HG03159 (cell line): ENCODE data around the gene TMEM273.

Experiments used
- ATAC-seq: cut with Tn5 transposase; IDR thresholded peaks from one replicate; pipeline ENCODE4 v1.9.1; 2021; ENCODE audit warnings: mild to moderate bottlenecking, moderate library complexity; ENCODE audit not compliant: unreplicated experiment

Gene TMEM273

DNA sequence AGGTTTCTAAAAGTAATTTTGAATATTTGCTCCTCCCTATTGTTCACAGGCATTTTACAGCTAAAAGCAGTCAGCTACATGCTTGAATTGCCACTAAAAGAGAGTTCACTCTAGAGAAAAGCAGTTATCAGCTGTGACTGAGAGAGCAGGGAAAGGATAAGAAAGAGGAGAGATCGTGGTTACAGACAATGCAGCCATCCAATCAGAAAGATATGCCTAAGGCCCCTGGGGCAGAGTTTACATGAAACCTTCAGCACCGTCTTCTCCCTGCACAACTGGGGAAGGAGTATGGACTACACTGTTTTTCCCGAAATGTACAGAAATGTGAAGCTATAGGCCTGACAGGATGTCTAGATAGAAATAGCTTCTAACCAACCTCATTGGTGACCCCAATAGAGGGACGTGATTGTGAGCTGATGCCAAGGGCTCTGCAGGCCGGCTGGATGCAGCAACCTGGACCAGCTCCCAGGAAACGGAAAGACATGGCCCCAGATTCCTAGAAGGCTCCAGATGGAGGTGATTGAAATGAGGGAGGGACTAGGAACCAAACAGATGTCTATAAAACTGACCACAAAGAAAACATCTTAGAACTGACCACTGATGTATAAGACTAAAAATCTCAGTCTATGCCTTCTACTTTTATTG lies 69.6 kb downstream of the TMEM273 start:
- no peak for ATAC-seq

DNA sequence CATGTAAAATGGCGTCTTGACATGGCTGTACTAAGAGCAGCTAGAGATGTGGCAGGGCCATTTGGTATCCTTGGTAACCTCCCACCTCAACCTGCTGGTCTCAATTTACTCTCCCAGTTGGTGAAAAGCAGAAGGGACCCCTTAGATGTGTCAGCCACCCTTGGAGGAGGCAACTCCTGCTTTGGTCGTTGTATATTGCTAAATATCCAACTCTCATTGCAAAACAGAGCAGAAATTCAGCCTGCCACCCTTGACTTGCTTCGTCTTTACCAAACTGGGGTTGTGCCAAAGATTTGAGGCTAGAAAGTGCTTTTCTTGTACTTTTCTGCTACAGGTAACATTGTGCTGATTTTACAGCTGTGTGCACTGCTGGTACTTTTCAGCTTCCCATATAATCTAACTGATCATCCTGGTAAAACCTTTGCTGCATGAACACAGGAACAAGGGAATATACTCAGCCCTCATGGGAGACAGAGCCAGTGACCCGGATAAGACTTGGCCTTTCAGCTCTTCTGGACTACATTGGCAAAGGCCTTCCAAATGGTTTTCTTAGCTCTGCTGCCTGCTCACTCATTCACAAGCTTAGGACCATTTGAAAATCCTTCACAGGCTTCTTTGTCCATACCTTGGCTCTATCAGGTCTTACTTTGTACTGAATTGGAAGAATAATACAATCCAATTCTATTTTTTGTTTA lies 70.7 kb downstream of the TMEM273 start:
- no peak for ATAC-seq

DNA sequence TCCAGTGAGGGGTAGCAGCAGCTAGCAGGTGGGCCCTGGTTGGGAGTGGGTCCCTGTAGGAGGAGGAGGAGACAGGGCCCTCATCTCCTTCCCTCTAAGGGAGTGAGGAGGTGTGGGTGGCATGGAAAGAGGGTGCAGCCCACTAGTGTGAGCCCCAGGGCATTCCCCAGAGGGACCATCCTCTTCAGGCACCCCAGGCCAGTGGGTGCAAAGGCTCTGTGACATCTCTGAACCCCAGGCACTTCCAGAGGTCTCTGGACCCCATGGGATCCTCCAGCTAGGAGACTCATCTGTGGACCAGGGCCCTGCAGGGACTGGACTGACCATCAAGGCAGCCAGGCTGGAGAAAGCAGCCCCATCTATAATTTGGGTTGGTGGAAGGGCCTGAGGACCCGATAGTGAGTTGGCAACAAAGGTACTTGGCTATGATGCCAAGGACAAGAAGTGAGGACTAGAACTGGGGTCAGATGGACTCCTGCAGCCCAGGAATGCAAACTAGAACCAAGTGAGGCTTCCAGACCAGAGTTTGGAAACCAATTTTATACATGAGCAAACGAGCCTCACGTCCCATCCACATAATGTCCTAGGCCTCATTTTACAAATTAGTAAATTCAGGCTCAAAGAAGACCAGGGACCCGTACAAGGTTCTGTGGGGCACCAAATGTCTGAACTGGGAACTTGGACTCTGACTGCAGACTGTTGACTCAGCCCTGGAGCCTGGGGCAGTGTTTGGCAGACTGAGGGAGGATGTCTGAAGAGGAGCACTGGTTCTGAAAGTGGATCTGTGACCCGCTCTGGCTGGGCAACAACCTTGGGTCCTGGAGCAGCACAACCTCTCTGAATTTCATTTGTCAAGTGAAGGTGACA lies 71.4 kb downstream of the TMEM273 start:
- ATAC-seq: no peak

DNA sequence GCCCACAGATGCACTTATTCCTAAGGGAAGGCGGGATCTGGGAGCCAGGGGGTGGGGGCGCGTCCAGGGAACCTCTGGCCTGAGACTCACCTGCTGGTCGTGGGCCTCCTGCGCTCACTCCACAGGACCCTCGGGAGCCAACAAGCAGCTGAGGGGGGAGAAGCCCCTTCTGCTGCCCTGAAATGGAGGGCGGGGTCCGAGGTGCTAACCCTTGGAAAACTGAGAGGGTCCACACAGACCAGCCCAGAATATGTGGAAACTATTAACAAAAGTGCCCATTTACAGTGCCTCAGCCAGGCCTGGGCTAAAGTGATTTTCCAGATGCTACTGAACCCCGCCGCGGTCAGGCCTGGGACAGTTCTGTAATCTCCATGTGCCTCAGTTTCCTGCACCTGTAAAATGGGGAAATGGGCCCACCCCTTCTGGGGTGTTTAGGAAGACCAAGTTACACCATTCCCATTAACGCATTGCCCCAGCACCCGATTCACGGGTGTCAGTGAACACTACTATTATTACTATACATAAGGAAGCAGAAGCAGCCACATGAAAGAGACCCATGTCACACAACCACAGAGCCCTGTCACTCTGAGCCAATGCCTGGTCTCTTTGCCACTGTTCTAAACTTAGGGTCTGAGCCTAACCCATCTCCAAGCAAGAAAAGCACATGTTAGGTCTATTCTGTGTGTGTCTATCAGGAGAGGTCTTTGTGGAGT lies 72.2 kb downstream of the TMEM273 start:
- no peak for ATAC-seq

DNA sequence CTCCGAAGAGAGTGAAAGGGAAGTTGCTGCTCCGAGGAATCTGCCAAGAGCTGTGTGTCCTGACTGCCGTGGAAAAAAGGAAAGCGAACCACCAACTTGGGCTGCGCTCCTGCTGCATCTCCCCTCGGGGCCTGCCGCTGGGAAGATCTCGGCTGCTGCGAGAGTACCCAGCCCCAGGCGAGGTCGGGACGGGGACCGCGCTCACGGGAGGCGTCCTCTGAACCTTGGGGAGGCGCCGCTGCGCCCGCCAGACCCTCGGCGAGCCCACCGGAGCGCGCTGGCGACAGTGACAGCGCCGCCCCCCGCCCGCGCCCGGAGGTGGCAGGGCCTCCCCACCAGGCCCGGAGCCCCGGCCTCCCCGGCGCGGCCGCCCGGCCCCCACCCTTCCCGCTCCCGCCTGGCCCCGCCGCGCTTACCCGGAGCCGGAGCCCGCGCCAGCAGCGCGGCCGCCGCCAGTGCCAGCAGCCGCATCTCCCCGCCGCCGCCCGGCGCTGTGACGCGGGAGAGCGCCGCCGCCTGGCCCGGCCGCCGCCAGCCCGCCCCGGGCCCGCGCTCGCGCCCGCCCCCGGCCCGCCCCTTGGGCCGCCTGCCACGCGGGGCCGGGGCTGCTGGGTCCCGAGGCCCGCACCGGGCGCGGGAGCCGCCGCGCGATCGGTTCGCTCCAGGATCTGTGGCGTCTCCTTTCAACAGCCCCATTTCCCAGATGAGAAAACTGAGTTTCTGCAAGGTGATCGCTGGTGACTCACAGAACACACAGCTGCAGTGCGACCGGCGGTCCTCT lies 73.0 kb downstream of the TMEM273 start, which contains the start of gene VSTM4:
Gene VSTM4 (minus strand): TSS at position 508 of the 781 bp plus-strand sequence. CDS start 37 bp downstream, at position 471.
- ATAC-seq: no peak

DNA sequence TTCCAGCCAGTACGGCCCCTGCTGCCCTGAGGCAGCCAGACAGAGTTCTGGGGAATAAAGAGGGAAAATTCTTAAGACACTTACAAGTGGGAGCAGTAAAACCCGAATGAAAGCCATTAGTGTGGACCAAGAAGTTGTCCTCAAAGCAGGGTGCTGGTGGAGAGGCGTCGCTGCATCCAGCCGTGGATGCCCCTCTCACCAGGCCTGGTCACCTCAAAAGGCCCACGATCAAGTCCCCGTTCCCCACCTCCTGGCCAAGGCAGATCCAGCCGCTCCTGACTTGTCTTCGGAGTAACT lies 73.5 kb downstream of the TMEM273 start:
- ATAC-seq: no peak

DNA sequence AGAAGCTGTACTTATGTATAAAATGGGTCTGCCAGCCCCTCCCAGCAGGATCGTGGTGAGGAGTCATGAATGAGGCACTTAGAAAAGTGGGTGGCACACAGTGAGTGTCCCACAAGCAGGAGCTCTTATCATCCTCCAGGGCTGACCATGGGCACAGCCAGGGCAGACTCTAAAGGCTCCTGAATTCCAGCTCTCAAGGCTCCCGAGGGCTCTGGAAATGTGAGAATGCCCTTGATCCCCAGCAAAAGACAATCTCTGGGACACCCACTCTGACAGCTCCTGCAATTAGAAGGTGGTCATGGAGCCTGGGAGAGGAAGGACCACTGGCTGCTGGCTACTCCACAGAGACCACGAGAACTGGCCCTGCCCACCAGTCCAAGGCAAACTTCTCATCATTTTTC lies 74.5 kb downstream of the TMEM273 start:
- ATAC-seq: no peak

DNA sequence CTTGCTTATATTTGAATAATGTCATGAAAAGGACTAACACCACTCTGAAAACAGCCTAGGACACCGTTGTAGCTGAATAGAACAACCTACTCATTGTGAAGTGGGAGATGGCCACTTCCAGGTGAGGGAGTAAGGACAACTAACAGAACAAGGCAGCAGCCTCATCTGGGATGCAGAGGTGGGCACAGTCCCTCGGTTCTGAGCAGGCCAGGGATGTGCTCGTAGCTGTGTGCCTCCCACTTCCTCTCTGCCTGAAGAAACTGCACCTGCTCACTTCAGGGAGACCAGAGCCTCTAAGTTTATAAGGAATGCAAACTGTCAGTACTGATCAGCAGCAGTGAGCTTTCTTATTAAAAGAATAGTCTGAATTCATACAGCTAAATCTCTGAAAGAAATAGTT lies 75.3 kb downstream of the TMEM273 start:
- ATAC-seq: no peak

DNA sequence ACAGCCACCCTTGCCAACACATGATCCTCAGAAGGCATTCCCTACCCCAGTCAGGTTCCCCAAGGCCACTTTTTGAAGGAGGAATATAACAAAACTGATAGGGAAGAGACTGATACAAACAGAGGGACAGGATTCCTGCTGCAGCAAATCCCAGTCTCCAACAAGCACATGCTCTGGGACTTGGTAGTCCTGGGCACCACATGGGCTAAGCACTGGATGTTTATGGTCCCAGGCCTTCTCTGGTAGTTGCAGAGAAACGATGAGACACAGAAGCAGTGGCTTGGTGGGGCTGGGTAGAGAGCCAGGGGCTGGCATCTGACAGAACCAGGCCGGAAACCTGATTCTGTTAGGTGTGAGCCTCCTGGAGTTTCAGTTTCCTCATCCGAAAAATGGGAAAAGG lies 76.1 kb downstream of the TMEM273 start:
- ATAC-seq: no peak

DNA sequence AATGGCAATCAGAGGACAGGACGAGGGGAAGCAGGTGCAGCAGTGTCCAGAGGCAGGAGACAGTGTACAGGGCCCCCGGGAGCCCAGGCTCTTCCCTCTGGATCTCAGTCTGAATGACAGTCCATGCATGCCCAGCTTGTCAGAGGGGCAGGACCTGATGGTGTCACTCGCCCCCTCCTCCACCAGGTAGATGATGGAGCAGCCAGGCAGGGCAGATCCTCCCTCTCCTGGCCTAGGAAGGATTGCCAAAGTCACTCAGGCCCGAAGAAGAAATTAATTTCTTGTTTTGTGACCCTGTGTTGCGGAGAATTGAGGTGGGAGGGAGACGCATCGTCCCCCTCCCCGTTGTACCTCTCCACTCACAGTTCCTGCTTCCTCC lies 76.9 kb downstream of the TMEM273 start:
- ATAC-seq: no peak

DNA sequence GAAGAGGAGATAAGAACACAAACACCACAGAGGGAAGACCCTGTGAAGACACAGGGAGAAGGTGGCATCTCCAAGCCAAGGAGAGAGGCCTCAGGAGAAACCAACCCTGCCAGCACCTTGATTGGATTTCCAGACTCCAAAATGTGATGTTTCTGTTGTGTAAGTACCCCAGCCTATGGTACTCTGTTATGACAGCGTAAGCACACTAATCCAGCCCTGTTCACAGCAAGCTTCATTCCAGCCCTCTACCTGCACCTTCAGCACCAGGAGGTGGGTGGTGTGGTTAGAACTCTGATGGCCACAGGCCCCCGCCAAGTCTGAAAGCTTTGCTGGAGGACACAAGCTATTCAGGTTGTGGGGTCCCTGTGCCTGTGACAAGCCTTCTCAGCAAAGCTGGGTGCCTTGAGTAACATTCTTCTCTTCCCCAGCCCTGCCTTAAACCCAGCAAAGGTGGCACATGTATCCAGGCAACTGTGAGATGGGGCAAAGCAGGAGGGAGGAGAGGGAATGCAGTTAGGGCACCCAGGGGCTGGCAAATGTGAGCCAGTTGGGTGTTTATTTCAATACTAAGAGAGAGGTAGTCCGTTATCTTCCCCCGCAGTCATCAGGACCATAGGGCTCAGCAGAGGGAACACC lies 77.4 kb downstream of the TMEM273 start:
- ATAC-seq: no peak

DNA sequence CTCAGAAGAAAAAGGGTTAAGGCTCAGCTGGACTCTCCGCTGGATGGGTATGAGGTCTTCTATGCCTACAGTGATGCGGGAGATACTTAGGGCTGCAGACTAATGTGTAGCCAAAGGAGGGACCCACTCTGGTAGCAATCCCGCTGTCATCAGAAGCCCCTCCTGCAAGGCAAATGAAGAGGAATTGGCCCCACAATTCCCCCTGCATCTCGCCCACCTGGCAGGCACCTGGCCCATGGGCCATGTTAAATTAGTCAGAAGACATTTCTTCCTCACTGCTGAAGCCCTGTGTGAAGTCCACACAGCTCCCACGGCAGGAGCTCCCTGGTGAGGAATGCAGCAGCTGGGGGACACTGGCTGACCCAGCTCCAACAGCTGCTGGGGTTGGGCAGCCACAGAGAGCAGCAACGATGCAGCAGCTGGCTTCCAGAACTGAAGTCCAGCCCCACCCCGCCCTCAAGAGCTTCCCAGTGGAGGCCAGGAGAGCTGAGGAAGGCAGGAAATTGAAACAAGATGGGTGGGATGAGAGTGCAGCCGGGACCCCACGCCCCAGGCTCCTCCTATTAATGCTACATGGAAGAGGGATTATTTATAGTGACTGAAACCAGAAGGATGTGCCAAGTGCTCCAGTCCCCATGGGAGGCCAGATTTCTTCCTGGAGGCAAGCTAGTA lies 78.4 kb downstream of the TMEM273 start:
- ATAC-seq: no peak

DNA sequence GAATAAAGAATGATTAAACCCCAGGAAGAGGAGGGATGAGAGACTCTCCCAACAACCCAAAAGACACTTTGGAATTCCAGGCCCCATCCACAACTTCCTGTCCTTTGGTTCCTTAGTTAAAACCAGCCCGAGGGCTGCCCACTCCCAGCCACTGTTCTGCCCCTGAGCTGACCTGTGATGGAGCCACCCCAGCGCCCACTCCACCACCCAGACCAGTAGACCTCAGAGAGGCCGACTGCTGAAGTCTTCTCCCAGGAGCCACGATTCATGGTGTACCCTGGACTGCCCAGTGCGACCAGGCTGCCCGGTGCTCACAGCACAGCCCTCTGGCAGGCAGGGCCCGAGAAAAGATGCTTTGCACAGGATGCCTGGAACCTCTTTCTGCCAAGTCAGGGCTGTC lies 79.5 kb downstream of the TMEM273 start:
- ATAC-seq: no peak

DNA sequence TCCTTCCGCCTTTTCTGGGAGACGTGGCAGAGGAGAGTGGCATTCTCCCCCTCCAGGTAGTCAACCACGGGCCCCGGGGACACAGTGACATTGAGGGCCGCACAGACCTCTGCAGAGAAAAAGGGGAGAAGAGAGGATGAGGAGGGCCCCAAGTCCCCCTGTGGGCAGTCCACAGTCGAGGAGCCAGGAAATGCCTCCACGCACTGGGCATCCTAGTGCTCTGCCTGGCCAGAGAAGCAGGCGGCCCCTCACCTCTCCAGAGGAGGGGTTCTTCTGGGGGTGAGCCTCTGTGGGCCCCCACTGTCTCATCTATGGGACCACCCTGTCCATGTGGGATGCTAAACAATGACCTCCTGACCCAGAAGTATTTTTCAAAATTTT lies 80.3 kb downstream of the TMEM273 start:
- no peak for ATAC-seq

DNA sequence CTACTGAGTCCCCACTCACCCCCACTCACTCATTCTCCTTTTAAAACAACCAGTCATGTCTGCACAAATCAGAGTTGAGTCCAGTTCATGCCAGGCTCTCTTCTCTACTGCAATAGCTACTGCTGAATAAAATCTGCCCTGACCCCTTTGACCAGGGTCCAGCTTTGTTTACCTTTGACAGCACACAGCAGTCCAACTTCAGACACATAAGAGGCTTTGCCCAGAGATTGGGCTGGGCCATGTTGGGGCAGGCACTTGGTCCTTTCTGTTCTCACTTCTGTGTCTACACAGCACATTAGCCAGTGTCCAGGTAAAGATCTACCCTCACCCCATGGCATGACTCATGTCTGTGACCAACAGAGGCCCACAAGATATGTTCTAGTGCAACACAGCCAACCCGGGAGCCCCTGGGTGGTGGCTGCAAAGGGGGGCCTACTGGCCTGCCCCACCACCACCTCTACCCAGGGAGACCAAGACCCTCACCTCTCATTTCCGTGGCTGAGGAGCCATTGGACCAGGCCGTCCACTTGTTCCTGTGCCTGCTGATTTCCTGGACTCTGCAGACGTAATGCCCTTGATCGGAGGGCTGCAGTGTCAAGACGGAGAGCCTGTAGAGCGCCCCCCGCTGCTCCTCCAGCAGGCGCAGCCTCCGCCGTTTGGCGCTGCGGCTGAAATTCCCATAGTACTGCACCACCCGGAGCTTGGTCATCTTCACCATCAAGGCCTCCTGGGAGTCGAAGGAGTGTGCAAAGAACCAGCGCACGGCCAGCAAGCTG lies 80.9 kb downstream of the TMEM273 start:
- no peak for ATAC-seq

DNA sequence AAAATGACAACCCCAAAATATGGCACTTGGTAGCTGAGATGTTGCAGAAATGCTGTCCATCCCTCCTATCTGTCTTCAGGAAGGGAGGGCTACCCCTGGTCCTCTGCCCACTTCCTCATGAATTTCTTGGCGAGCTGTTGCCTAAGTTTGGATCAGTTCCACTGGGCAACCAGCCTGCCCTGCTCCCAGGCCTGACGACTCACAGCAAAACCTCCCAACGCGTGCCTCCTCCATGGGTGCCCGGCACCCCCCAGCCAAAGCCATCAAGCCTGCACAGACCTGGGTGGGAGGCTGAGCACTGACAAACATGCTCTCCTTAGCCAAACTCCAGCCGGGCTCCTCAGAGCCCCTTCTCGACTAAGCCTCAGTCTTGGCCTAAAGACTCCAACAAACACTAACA lies 81.7 kb downstream of the TMEM273 start:
- ATAC-seq: no peak

DNA sequence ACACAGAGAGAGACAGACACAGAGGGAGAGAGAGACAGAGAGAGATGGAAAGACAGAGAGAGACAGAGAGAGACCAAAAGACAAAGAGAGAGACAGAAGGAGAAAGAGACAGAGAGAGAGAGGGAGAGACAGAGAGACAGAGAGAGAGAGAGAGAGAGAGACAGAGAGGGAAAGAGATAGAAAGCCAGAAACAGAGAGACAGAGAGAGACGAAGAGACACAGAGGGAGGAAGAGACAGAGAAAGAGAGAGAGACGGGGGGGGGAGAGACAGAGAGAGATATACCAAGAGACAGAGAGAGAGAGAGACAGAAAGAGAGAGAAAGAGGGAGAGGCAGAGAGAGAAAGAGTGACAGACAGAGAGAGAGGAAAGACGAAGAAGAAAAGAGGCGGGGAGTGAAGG lies 83.1 kb downstream of the TMEM273 start:
- ATAC-seq: no peak
